Metanephros (tissue), 1 donor: ENCODE measurements around the gene EXOC5. TPM values are rescaled to one million over a fixed set of nuclear protein-coding genes. Genes with fewer than 3 reads are reported as not detected.

Source experiments
- total RNA-seq: library from RNA; depleted of rRNA; stranded (reverse); fragments of >200 nt; gene quantifications from one replicate; pipeline ENCODE4 v1.2.3, GENCODE V29; 2014

The EXOC5 gene
- total RNA-seq = 40.9 TPM

GRCh38 chr14:57268161-57269069, at the start of gene EXOC5, which contains the start of gene AP5M1:
Gene EXOC5 (minus strand): TSS chr14:57268905. CDS start chr14:57268648, 257 bp downstream.
Gene AP5M1 (plus strand): TSS chr14:57268971. CDS start chr14:57269315, 344 bp downstream.

Other genes with a start within 250 kb of the EXOC5 start
- gene AP5M1, start 66 bp upstream of the EXOC5 start, total RNA-seq = 32.5 TPM
- 17.6 TPM for gene NAA30, start 121.7 kb upstream of the EXOC5 start, total RNA-seq
- 176 TPM for gene CCDC198, start 225.0 kb upstream of the EXOC5 start, total RNA-seq